Stomach (tissue), 4 donors: Measurements from ENCODE around the gene ABHD15.

ENCODE experiments used
- CTCF ChIP-seq, 7 experiments: fragments of 450-650 bp in 4 of 7; fragments of 200-600 bp in 3 of 7; sonication (generic) in 3 of 7; IDR thresholded peaks; one replicate each; pipeline ENCODE4 v1.5.1; 2016 to 2019; ENCODE audit warnings: antibody characterized with exemption in 7 of 7, control low read depth in 2 of 7, mild to moderate bottlenecking in 1 of 7
- EP300 ChIP-seq: sonication (generic); formaldehyde crosslinking; IDR thresholded peaks from one replicate; pipeline ENCODE4 v1.6.1; 2017; ENCODE audit warnings: antibody characterized with exemption
- POLR2A ChIP-seq, 4 donors: fragments of 450-650 bp; IDR thresholded peaks; one replicate each; pipeline ENCODE4 v1.6.1; 2016; ENCODE audit warnings: antibody characterized with exemption in 4 of 4, control low read depth in 2 of 4, mild to moderate bottlenecking in 1 of 4, moderate library complexity in 1 of 4
- POLR2AphosphoS5 ChIP-seq, 3 donors: sonication (generic); formaldehyde crosslinking; IDR thresholded peaks; one replicate each; pipeline ENCODE4 v1.6.1; 2016; ENCODE audit warnings: antibody characterized with exemption in 3 of 3

DNA sequence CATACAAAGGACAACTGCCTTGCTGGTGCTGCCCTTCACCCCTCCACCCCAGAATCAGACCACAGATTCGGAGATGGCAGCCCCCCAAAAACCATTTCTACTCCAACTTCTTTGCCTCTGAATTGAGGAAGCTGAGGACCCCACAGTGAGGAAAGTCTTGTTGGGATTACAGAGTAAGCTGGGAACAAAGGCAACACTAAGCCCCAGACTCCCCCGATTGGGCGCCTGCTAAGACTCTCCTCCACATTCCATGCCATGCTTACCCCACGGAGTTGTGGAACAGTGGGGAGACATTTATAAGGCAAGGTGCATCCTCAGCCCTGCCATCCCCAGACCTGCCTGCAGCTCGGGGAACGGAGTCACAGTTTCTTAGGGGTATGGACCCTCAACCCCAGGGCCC, 20.8 kb upstream of the ABHD15 start:
- TF ChIP-seq POLR2AphosphoS5 (IDR thresholded peaks at IDR 0.05), result no peak
- TF ChIP-seq CTCF (IDR thresholded peaks at IDR 0.05), result no peak
- TF ChIP-seq POLR2A (IDR thresholded peaks at IDR 0.05), result no peak
- no peak for TF ChIP-seq EP300
